ENCODE data around the gene MSH5. TPM values are rescaled to one million over a fixed set of nuclear protein-coding genes. Genes with fewer than 3 reads are reported as not detected.
"Not testable (repeated sequence)": the region's sequence is repeated elsewhere in the genome, so short reads cannot be mapped to it uniquely, and the experiment has no call there.

The MSH5 gene
- total RNA-seq, 2 experiments from 2014 or later: 96.9 to 105 TPM

- TF ChIP-seq, protein P1, sequence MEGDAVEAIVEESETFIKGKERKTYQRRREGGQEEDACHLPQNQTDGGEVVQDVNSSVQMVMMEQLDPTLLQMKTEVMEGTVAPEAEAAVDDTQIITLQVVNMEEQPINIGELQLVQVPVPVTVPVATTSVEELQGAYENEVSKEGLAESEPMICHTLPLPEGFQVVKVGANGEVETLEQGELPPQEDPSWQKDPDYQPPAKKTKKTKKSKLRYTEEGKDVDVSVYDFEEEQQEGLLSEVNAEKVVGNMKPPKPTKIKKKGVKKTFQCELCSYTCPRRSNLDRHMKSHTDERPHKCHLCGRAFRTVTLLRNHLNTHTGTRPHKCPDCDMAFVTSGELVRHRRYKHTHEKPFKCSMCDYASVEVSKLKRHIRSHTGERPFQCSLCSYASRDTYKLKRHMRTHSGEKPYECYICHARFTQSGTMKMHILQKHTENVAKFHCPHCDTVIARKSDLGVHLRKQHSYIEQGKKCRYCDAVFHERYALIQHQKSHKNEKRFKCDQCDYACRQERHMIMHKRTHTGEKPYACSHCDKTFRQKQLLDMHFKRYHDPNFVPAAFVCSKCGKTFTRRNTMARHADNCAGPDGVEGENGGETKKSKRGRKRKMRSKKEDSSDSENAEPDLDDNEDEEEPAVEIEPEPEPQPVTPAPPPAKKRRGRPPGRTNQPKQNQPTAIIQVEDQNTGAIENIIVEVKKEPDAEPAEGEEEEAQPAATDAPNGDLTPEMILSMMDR (IDR thresholded peaks at IDR 0.05): no peak
- no peak within 1 kb of the TSS for H3K4me3 Mint-ChIP-seq
- intact Hi-C loops (cut with micrococcal nuclease): no loop called here
- DNase-seq (no peak), ATAC-seq (no peak)
- ChIA-PET POLR2A (interaction anchor here (0.6 to 1.0 kb wide), 2 partner anchors 39 to 58 kb away, joined by 3 read pairs; no protein-coding TSS in a partner anchor), CTCF (interaction anchor here (1.1 to 1.3 kb wide), 2 partner anchors 17 to 89 kb away, joined by 3 to 4 read pairs; partner anchors contain the start of gene VARS1)
- no peak within 1 kb of the TSS for H3K27ac Mint-ChIP-seq
- H3K27me3 Mint-ChIP-seq: no peaks in the 10 kb centered on the region
- H3K9me3 Mint-ChIP-seq: no peaks in the 10 kb centered on the region
- H3K36me3 Mint-ChIP-seq (ENCODE audit: low read depth): no peaks in the 10 kb centered on the region
- H3K4me1 Mint-ChIP-seq (ENCODE audit: low read depth): peaks cover 12% of the 10 kb centered on the region
Observed at GRCh38 chr6:31706599-31706998, 33.2 kb upstream of the MSH5 start, which contains the start of gene LY6G6F. Gene LY6G6F (plus strand): TSS chr6:31706866. CDS start chr6:31706907, 41 bp downstream.

GRCh38 chr6:31707701-31708100 is 32.1 kb upstream of the MSH5 start:
- DNase-seq: no peak
- no peaks in the 10 kb centered on the region for H3K9me3 Mint-ChIP-seq
- no peaks in the 10 kb centered on the region for H3K27me3 Mint-ChIP-seq
- H3K4me1 Mint-ChIP-seq (ENCODE audit: low read depth): peaks cover 11% of the 10 kb centered on the region
- no peaks in the 10 kb centered on the region for H3K36me3 Mint-ChIP-seq (ENCODE audit: low read depth)
- CTCF ChIA-PET: no interaction called here
- H3K27ac Mint-ChIP-seq: no peak overlapping the region
- no peak overlapping the region for H3K4me3 Mint-ChIP-seq
- intact Hi-C loops (cut with micrococcal nuclease): no loop called here
- POLR2A ChIA-PET: no interaction called here
- TF ChIP-seq, protein P1 (IDR thresholded peaks at IDR 0.05): no peak
- ATAC-seq: no peak

- intact Hi-C loops (cut with micrococcal nuclease): no loop called here
Observed at GRCh38 chr6:31708224-31708623, 31.6 kb upstream of the MSH5 start.

DNA sequence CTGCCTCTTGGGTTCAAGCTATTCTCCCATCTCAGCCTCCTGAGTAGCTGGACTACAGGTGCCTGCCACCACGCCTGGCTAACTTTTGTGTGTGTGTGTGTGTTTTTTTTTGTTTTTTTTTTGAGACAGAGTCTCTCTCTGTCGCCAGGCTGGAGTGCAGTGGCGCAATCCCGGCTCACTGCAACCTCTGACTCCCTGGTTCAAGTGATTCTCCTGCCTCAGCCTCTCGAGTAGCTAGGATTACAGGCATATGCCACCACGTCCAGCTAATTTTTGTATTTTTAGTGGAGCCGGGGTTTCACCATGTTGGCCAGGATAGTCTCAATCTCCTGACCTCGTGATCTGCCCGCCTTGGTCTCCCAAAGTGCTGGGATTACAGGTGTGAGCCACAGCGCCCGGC is 30.6 kb upstream of the MSH5 start:
- H3K27ac Mint-ChIP-seq; ATAC-seq; H3K36me3 Mint-ChIP-seq (ENCODE audit: low read depth); H3K9me3 Mint-ChIP-seq; POLR2A ChIA-PET; CTCF ChIA-PET; H3K4me3 Mint-ChIP-seq; intact Hi-C loops (cut with micrococcal nuclease); H3K27me3 Mint-ChIP-seq; DNase-seq: not testable (repeated sequence)
- H3K4me1 Mint-ChIP-seq (ENCODE audit: low read depth): peaks cover 13% of the 10 kb centered on the region

More at GRCh38 chr6:31708224-31708623, 31.6 kb upstream of the MSH5 start:
- H3K4me3 Mint-ChIP-seq: no peak overlapping the region
- ATAC-seq: no peak
- H3K27me3 Mint-ChIP-seq: no peaks in the 10 kb centered on the region
- no peak overlapping the region for H3K27ac Mint-ChIP-seq
- TF ChIP-seq, protein P1 (IDR thresholded peaks at IDR 0.05): no peak
- no peaks in the 10 kb centered on the region for H3K9me3 Mint-ChIP-seq
- ChIA-PET POLR2A (no interaction called here), CTCF (no interaction called here)
- no peaks in the 10 kb centered on the region for H3K36me3 Mint-ChIP-seq (ENCODE audit: low read depth)
- no peak for DNase-seq
- H3K4me1 Mint-ChIP-seq (ENCODE audit: low read depth): peaks cover 12% of the 10 kb centered on the region

DNA sequence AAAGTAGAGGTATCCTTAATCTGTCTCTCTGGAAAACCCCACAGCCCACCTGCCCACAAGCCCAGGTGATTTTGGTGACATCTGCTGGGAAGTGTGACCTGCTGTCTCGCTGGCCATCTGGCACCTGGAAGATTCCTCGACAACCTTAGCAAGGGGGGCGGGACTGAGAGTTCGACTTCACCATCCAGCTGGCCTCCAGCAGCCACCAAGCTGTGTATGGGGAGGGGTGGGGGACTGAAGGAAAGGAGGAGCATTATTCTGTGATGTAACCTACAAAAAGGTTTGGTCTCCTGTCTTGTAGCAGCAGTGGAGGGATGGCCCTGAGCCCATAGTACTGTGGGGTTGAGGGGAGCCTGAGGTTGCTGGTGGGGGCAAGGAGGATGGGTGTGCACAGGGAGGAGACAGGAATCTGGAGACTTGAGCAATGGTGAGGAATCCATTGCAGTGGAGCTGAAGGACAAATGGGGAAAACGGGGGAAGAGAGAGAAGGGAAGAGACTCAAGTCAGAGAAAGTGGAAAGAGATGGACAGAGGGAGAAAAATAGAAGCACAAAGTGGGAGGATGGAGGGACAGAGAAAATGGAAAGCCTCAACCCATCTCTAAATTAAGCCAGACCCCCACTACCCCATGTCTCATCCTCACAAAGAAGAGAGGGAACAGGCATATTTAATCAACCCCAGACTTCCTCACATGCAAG is 29.1 kb upstream of the MSH5 start:
- no peaks in the 10 kb centered on the region for H3K9me3 Mint-ChIP-seq
- TF ChIP-seq, protein P1 (IDR thresholded peaks at IDR 0.05): no peak
- intact Hi-C loops (cut with micrococcal nuclease): no loop called here
- H3K36me3 Mint-ChIP-seq (ENCODE audit: low read depth): no peaks in the 10 kb centered on the region
- H3K4me1 Mint-ChIP-seq (ENCODE audit: low read depth): peaks cover 14% of the 10 kb centered on the region
- DNase-seq: no peak
- ChIA-PET CTCF (interaction anchor here (0.9 to 2.0 kb wide), 4 partner anchors 13 to 59 kb away, joined by 3 to 5 read pairs (median 4); partner anchors contain the start of gene MPIG6B), POLR2A (interaction anchor here (0.6 kb wide), 1 partner anchor 20 kb away, joined by 3 read pairs; no protein-coding TSS in a partner anchor)
- ATAC-seq: no peak
- H3K27me3 Mint-ChIP-seq: no peaks in the 10 kb centered on the region
- no peak overlapping the region for H3K27ac Mint-ChIP-seq
- H3K4me3 Mint-ChIP-seq: no peak overlapping the region
